NCI-H526 (cell line): ENCODE measurements around the gene NOS1AP.

Experiments used
- DNase-seq, 2 experiments: peaks; one replicate each; lab custom pipeline; 2025; lab: John Stamatoyannopoulos, UW

Gene NOS1AP

DNA sequence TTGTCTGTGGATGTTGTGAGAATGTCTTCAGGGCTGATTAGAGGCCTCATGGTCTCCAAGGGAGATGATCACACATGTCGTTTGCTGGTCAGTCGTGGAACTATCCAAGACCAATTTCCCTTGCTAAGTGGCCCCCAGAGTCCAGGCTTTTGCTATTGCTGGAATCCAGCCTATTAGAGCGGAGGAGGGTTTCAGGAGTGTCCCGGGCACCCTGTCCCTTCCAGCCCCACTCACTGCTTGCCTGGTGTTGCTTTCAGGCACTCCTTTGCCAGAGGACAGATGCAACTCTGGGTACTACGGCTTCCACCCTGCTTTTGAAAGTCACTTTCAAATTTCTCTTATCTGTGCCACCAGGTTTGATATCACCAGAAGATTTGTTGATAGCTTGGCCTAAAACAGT, 149.1 kb downstream of the NOS1AP start:
- no peak for DNase-seq

DNA sequence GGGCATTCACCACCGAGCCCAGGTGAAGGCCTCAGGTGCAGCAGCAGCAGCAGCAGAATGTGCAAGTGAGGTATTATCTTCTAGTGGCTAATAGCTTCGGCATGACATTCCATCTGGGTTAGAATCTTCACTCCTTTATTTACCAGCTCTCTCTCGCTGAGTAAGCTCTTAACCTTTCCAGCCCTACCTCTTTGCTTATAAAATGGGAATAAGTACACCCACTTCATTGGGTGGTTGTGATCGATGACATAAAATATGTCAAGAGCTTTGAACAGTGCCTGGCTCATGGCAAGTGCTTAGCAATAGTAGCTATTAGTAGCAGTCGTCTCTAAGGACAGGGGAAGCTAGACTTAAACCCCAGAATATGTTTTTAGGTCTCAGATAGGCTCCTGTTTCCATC, 149.5 kb downstream of the NOS1AP start:
- no peak for DNase-seq

DNA sequence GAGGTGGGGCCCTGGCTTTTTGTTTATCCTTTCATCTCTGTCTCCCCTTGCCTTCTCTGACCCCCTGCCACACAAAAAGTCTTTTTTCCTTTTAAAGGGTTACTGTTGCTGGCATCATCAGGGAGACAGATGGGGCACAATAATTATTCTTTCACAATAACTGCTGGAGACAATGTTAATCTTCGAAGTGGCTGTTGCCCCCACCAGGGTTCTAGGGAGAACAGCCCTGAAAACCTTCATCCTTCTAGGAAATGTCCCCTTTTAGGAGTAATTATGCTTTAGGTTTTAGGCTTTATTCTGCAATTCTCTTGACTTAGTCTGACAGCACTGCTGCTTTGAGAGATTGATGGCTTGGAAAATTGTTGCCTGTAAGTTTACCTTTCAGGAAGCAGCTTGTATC, 150.0 kb downstream of the NOS1AP start:
- DNase-seq, result no peak

DNA sequence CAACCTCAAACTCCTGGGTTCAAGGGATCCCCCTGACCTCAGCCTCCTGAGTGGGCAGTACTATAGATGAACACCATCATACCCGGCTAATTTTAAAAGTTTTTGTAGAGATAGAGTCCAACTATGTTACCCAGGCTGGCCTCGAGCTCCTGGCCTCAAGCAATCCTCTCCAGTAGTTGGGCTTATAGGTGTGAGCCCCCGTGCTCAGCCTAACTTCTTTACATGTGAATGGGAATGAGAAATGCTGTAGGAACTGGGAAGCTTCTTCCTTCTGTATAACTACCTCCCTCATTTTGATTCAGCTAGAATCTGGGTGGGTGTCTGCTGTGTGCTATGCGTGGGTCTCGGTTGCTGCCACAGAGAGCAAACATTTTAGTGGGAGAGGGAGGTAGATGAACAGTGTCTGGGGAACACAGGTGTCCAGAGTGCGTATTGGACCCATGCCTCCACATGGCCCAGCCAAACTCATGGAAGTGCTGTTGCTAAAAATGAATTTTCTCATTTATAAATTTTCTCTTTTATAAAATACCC, 150.6 kb downstream of the NOS1AP start:
- DNase-seq, result no peak

DNA sequence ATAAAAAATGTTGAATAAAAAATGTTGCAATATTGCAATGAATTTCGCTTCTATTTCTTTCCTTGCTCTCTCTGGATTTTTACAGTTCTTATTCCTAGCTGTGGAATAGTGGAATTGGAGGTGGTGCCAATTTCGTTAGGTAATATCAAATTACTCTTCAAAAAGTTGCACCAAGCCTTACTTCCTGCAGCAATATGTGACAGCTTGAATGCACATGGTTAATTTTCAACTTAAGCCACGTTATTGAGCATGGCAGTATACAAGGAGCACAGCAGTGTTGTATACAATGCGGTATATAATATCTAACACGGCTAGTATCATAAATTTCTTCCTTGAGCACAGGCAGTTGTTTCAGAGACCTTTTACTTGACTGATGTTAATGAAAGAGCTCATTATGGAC, 152.5 kb downstream of the NOS1AP start:
- no peak for DNase-seq

DNA sequence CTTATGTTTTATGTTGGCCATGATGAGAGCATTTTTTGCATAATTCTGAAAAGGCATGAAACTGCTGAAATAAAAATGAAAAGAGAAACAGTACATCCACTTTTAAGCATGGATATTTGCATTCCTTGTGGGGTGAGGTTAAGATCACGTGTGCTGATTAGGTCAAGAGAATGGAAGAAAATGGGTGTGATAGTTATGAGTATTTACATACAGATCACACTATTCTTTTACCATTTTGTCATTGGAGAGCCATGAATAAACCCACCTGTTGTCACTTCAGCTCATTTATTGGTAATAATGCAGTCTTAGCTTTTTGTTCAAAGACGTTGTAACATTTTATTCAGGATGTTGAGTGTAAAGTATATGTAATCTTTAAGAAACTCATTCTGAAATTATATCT, 153.2 kb downstream of the NOS1AP start:
- DNase-seq, result no peak

DNA sequence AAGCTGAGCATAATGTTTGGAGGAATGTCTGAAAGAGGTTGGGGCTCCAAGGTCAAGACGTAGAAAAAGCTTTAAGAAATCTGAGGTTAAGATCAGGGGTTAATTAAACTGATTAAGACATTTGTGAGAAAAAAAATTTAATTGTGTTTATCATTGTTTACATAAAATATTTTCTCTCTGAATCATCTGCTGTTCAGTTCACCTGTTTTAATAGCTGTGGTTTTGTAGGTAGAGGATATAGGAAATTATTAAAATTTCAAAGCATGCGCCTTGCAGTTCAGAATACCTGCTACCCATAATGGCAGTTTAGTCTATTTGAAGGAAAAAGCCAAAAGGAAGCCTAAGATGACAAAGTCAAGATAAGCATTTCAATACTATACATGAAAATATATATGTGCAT, 154.0 kb downstream of the NOS1AP start:
- no peak for DNase-seq

DNA sequence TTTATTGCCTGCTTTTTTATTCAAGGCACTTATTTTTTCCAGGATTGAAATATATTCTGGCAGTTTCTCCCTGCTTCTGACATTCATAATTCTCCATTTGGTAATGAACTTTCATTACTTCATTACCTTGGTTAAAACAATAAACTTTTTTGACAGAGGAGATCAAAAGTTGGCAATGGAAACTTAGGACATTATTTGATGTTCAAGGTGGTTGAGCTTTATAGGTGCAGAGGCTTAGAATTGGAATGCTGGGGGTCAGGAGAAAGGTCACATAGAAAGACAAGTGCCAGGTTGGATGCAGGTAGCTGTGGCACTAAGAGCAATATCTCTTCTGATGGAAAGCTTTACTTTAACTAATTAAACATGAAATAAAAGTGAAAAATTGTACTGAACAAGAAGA, 154.8 kb downstream of the NOS1AP start:
- no peak for DNase-seq

DNA sequence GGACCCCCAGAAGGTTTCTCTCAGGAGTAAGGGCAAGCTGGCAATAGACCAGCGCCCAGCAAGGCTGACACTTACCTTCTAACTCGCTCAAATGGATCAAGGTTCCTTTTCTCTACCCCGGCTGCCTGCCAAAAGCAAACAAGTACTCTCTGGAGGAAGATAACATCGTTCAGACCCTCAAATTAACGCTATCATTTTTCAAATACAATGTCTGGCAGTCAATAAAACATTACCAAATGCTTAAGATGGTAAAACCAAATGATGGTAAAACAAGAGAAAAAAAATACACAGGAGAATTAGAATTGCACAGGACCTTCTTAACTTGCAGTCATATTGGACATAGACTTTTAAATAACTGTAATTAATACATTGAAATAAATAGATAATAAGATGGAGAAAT, 159.1 kb downstream of the NOS1AP start:
- DNase-seq, result no peak

DNA sequence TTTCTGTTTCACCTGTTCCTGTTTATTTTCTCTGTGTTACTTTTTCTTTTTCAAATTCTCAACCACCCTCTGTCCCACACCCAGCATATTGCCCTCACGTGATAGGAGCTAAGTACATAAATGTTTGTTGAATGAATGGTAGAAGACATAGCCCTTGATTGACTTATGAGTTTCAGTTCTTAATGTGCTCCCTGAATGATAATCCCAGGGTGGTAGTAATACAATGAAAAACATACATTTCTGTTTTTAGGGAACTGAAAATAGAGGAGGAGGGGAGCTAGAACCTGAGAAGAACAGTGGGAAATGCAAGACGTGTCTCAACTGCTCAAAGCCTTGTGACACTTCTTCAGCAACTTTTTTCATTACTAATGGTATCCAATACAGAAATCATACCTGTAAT, 160.1 kb downstream of the NOS1AP start:
- no peak for DNase-seq

DNA sequence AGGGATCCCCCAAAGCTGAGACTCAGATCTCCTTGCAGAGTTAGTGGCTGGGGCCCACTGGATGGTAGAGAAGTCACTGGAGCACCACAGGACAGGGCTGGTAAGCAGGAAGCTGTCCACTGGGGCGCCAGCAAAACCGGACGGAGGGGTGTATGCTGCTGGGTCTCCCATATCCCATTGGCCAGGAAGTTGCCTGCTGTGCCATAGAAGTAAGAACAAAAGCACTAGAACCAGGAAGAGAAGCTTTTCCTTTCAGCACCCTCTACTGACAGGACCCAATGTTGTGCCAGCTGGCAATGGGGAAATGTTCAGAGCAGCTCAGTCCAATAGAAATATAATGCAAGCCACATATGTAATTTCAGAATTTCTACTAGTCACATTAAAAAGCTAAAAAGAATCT, 160.6 kb downstream of the NOS1AP start:
- peak; percentile 38 to 69 for DNase-seq

DNA sequence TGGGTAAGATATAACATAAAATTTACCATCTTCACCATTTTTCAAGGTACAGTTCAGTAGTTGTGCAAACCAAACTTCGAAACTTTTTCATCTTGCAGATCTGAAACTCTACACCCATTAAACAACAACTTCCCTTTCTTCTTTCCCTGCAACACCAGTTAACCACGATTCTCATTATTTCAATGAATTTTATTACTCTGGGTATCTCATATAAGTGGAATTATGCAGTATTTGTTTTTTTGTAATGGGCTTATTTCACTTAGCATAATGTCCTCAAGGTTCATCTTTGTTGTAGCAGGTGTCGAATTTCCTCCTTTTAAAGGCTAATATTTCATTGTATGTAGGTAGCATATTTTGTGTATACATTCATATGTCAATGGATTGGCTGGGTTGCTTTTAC, 161.0 kb downstream of the NOS1AP start:
- DNase-seq, result peak; percentile 31 to 38

DNA sequence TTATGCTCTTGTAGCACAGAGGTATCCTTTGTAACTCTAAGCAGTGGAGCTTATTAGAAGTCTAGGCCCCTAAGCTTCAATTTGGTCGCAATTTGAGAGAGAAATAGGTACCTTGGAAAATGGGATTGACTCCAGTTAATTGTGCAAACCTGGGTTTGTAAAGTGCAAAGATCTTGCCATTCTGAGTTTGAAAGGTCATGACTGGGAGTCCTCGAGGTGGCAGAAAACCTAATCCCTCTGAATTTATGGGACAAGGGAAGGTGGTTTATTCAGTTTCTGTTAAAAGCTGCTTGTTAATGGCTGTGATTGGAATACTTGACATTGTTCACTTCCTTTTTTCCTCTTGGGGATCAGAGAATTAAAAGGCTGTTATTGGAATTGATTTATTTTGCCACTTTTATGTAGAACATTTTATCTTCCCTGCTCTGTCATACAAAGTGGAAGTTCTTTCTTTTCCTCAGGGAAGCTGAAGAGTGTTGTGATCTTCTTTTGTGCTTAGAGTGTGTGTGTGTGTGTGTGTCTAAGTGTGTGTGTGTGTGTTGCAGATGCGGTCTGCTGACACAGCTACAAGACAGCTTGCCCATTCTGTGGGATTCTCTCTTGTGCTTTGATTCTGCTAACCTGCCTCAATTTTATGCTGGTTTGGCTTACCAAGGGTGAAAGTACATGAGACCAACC, 162.7 kb downstream of the NOS1AP start:
- DNase-seq, result no peak

DNA sequence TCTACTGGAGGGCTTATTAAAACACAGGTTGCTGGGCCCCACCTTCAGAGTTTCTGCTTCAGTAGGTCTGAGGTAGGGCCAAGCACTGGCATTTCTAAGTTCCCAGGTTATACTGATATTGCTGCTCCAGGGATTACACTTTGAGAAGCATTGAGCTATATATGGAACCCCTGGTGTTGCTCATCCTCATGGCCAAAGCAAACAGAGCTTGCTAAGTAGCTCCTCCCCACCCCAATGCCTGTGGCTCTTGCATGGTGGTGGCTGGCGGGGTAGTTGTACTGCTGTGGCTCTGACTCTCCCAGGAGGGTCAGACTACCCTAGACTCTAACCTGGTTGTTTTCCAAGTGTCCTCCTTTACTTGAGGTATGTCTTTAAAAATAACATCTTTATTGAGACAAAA, 163.6 kb downstream of the NOS1AP start:
- no peak for DNase-seq

DNA sequence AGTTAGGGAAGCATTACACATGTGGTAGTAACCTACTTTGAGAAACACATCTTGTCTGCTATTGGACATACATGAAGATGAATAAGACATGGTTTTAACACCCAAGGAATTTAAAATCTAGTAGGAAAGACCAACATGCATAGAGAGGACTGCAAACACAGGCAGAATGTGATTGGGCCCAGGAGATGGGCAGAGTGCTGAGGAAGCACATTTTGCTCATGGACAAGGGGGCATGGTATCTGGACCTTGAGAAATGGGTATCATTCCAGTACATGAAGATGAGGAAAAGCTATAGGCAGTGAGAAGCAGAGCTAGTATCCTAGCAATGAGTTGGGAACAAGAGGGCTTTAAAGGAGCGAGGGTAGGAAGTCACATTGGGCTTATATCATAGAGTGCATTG, 164.4 kb downstream of the NOS1AP start:
- DNase-seq, result no peak

DNA sequence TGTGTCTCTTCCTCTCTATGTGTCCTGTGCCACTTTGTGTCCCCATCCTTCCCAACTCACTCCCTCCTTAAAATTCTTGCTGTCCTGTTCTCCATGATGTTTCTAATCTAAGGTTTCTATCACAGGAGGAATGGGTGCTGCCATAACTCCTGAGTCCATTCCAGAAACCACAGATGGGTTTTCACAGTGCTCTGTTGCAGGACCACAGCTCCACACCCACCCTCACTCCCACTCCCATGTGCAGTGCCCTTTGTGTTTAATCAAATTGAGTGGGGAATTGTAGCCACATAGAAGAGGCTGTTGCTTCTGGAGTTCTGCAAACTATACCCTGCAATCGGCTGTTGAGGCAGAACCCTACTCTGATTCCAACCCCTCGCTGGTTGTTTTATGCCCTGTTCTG, 165.1 kb downstream of the NOS1AP start:
- no peak for DNase-seq

DNA sequence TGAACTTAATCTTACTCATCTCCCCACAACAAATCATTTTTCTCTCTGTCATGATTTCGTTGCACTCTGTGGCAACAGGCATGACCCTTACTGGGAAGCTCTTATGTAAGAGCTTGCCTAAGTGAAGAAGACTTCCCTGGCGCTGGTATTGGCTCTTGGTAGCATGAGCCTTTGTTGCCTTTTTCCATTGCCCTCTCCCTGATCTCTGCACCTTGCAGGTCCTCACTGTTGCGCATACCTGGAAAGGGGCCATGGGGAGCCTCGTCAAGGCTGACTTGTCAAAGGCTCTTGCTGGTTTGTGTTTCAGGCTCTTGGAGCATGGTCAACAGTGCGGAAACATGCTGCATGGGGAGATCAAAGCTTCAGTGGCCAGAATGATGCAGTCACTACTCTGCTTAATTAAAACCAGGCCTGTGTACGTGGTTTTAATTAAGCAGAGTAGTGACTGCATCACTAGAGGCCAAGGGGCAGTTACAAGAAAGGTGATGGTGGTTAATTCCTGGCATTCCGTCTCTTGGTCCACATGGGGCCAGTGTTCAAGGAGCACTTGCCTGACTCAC, 165.8 kb downstream of the NOS1AP start:
- no peak for DNase-seq

DNA sequence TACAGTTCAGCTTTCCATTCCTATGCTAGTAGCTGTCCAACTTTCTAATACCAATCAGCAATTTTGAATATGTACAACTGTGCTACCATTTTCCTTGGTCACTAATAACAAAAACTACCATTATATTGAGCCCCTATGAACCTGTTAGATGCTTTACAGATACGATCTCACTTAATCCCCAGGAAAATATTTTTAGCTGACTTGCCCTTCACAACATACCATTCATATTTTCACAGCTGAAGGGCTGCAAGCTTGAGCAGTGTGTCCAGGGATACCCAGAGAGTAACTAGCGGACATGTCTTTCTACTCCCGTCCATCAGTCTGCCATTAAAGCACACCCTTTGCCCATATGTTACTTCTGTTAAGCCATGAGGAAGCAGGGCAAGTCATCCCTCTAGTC, 166.7 kb downstream of the NOS1AP start:
- no peak for DNase-seq

DNA sequence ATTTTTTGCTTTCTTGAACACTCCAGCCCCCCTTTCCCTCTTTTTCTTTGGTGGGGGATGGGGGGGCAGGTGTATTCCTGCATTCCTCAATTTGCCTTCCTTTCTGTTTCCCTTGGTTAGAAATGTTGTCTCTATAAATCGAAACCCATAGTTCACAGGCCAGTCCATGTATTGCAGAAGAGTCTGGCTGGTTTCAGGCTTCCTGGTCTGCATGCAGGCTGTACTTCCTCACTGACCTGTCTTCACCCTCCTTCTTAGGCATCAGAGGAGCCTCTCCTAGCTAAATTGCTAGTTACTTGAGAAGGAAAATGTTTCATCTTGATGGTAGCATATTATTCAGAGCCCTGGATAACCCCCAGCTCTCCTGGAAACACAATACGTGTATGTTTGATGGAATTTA, 167.1 kb downstream of the NOS1AP start:
- DNase-seq, result no peak

DNA sequence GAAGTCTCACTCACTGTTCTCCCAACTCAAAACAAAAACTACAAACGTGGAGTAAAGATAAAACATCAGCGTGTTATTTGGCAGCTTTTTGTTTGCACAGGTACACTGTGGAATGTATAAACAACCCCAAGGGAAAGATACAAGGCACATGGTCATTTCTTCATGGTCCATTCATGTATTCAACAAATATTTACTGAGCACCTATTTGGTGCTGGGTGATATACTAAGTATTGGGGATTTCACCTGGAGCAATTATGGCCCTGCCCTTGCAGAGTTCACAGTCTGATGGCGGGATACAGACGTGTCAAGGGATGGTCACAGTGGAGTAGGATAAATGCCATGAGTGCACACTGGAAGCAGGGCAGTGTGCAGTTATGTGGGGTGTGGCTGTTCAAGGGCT, 171.1 kb downstream of the NOS1AP start:
- no peak for DNase-seq

DNA sequence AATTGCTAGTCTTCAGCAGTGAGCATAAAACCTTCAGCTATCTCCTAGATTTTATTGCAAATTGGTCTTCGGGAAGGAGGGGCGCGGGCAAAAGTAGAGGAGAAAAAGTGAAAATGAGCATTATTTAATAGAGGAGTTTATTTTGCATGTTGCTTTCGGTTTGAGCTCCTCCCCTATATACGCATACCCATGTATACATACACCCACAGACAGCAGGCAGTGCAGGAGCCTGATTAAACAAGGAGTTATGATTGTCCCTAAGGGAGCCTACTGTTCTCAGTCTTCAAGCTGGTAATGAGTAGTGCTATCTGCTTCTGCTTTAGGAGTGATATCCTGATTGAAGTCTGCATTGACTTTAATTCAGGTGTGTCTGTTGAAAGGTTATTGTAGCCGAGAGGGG, 173.3 kb downstream of the NOS1AP start:
- DNase-seq, result no peak

DNA sequence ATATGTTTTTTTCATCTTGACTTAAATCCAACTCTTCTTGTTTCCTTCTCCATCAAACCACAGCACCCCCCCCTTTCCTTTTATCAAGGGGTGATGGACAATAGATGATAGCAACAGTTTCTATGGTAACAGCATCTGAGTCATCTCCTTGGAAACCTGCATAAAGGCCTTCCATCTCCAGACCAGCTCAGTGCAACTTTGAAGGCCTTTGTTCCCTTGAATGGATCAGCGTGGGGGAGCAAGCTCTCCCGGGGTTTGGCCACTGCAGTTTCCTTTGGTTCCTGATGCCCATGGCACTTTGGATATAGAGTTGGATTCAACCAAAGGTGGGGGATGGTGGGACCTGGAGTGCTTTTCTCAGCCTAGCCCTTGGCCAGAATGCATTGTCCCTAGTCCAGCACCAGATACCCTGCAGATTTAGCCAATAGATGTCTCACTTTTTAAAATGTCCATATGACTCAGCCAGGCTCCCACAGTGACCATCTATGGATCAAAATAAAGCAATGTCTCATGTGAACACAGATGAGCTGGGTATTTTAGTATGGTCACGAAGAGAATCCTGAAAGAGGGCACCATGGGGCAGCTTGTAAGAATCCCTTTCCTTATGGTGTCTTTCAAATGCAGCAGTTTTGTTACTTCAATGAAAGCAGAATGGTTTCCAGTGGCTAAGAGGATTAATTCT, 179.5 kb downstream of the NOS1AP start:
- no peak for DNase-seq

DNA sequence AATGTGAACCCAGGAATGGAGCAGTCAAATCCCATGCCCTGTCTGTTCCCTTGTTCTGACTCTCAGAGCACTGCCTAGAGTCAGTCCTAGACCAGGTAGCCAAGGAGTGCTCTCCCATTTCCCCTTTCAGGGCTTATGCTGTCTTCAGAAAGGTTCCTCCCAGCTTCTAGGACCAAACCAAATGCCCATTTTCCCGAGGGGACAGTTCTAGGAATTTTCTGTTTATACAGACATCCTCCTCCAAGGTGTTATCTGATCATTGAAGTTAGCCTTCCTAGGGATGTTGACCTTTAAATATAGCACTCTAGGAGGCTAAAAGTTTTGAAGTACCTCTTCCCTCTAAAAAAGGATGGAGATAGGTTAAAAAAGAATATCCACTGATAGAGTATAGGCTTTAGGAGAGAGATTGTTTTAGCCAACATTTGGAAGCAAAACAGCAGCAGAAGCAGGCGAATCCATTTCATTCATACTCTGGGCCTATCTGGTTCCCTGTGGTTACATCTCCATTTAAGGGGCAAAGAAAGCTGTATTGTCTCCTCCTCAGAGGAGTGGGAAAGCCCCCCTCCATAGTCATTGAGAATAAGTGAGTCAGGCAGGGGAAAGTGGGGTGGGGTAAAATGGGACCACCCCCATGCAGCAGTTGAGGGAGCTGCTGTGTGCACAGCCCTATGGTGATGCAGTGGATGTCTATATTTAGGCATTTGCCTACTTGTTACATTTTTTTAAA, 180.7 kb downstream of the NOS1AP start:
- DNase-seq, result no peak
